Tibial artery (tissue), 4 donors: Measurements from ENCODE around the gene SLX9.

Experiments
- DNase-seq, 2 donors: peaks; one replicate each; pipeline ENCODE4 v3.0.0-alpha.2; 2019
- H3K27ac ChIP-seq, 2 donors: fragments of 200-600 bp; sonication (generic) in 1 of 2; 1 replicate in 1 of 2; 2 replicates in 1 of 2; pipeline ENCODE4 v1.5.1; 2018 to 2019; ENCODE audit warnings: mild to moderate bottlenecking in 1 of 2
- H3K27me3 ChIP-seq, 2 donors: fragments of 200-600 bp; sonication (generic) in 1 of 2; one replicate each; pipeline versions ENCODE4 v1.5.1 to v1.6.0; 2016 to 2019
- H3K36me3 ChIP-seq, 3 donors: fragments of 200-600 bp; sonication (generic) in 2 of 3; one replicate each; pipeline ENCODE4 v1.5.1; 2016 to 2019; ENCODE audit warnings: mild to moderate bottlenecking in 2 of 3
- H3K4me1 ChIP-seq, 4 donors: fragments of 200-600 bp; sonication (generic) in 2 of 4; 1 replicate in 3 of 4; 2 replicates in 1 of 4; pipeline ENCODE4 v1.5.1; 2016 to 2019
- H3K4me3 ChIP-seq, 2 donors: fragments of 200-600 bp; sonication (generic) in 1 of 2; 1 replicate in 1 of 2; 2 replicates in 1 of 2; pipeline ENCODE4 v1.5.1; 2018 to 2019; ENCODE audit warnings: mild to moderate bottlenecking in 2 of 2
- H3K9me3 ChIP-seq, 3 donors: fragments of 200-600 bp; sonication (generic) in 1 of 3; one replicate each; pipeline ENCODE4 v1.5.1; 2016 to 2019
- CTCF ChIP-seq, 2 experiments: fragments of 200-600 bp in 1 of 2; fragments of 450-650 bp in 1 of 2; IDR thresholded peaks; one replicate each; pipeline ENCODE4 v1.5.1; 2017 to 2019; ENCODE audit warnings: antibody characterized with exemption in 2 of 2, mild to moderate bottlenecking in 1 of 2, moderate library complexity in 1 of 2
- intact Hi-C: fragments of 100-400 bp; cut with DNase I; formaldehyde crosslinking; loops from one replicate; pipeline ENCODE4 v1.15.0; 2023; ENCODE audit warnings: low total_unique reads

Gene SLX9

GRCh38 chr21:44917446-44918106 lies 22.3 kb upstream of the SLX9 start:
- H3K4me1 ChIP-seq, result peaks cover 0 to 10% (median 3%) of the 10 kb centered on the region in 4 donors
- no peak for DNase-seq
- H3K9me3 ChIP-seq, result no peaks in the 10 kb centered on the region
- H3K27ac ChIP-seq, result no peak overlapping the region
- no peak for TF ChIP-seq CTCF (IDR thresholded peaks at IDR 0.05)
- no peak overlapping the region for H3K4me3 ChIP-seq
- intact Hi-C loops, result no loop called here
- H3K27me3 ChIP-seq, result peaks cover 0 to 31% of the 10 kb centered on the region in 2 donors
- H3K36me3 ChIP-seq, result no peaks in the 10 kb centered on the region

- intact Hi-C loops, result no loop called here
- H3K27ac ChIP-seq, result no peak overlapping the region
- no peak for DNase-seq
Measured at GRCh38 chr21:44918107-44918470, 21.7 kb upstream of the SLX9 start.

GRCh38 chr21:44918581-44919033 lies 21.2 kb upstream of the SLX9 start:
- TF ChIP-seq CTCF (IDR thresholded peaks at IDR 0.05), result no peak
- H3K27me3 ChIP-seq, result peaks cover 0 to 31% of the 10 kb centered on the region in 2 donors
- no peak overlapping the region for H3K27ac ChIP-seq
- intact Hi-C loops, result no loop called here
- H3K4me1 ChIP-seq, result peaks cover 0 to 10% (median 3%) of the 10 kb centered on the region in 4 donors
- DNase-seq, result no peak
- no peaks in the 10 kb centered on the region for H3K36me3 ChIP-seq
- no peaks in the 10 kb centered on the region for H3K9me3 ChIP-seq
- no peak overlapping the region for H3K4me3 ChIP-seq

More at GRCh38 chr21:44918107-44918470, 21.7 kb upstream of the SLX9 start:
- TF ChIP-seq CTCF (IDR thresholded peaks at IDR 0.05), result no peak
- peaks cover 0 to 31% of the 10 kb centered on the region in 2 donors for H3K27me3 ChIP-seq
- no peak overlapping the region for H3K4me3 ChIP-seq
- peaks cover 0 to 10% (median 3%) of the 10 kb centered on the region in 4 donors for H3K4me1 ChIP-seq
- no peaks in the 10 kb centered on the region for H3K9me3 ChIP-seq
- no peaks in the 10 kb centered on the region for H3K36me3 ChIP-seq

- H3K36me3 ChIP-seq, result no peaks in the 10 kb centered on the region
- peak overlapping the region; percentile 30 to 34 for H3K4me3 ChIP-seq
- no peaks in the 10 kb centered on the region for H3K9me3 ChIP-seq
- H3K27ac ChIP-seq, result no peak overlapping the region
- DNase-seq, result no peak
- intact Hi-C loops, result no loop called here
- H3K27me3 ChIP-seq, result peaks cover 0 to 31% of the 10 kb centered on the region in 2 donors
- TF ChIP-seq CTCF (IDR thresholded peaks at IDR 0.05), result no peak
- peaks cover 0 to 10% (median 3%) of the 10 kb centered on the region in 4 donors for H3K4me1 ChIP-seq
Measured at GRCh38 chr21:44919111-44919912, 20.5 kb upstream of the SLX9 start.

GRCh38 chr21:44919913-44920693 lies 19.7 kb upstream of the SLX9 start:
- no peaks in the 10 kb centered on the region for H3K36me3 ChIP-seq
- no peak overlapping the region for H3K27ac ChIP-seq
- TF ChIP-seq CTCF (IDR thresholded peaks at IDR 0.05), result no peak
- peaks cover 0 to 18% (median 9%) of the 10 kb centered on the region in 4 donors for H3K4me1 ChIP-seq
- intact Hi-C loops, result loop anchor here (10.0 kb wide), 1 partner anchor 105 kb away; the partner anchor contains the start of gene SUMO3
- peak overlapping the region; percentile 30 to 34 for H3K4me3 ChIP-seq
- no peaks in the 10 kb centered on the region for H3K9me3 ChIP-seq
- DNase-seq, result no peak
- H3K27me3 ChIP-seq, result peaks cover 0 to 31% of the 10 kb centered on the region in 2 donors
